ENCODE measurements around the gene NSG2.

DNA sequence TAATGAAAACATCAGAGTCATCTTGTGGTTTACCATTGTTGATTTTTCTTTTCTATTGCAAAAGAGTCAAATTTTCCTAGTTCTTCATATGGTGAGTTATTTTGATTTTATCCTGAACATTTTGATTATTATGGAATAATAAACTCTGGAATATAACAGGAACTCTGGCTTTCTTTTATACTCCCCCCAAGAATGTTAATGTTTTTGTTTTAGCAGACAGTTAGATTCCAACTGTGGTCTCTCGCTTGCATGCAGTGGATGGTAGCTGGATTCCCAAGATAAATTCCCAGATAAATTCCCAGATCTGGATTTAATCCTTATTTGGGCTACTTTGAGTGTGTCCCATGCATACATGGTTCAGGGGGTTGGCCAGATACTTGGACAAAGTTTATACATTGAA is 109.8 kb downstream of the NSG2 start:
- TF ChIP-seq, protein P1, sequence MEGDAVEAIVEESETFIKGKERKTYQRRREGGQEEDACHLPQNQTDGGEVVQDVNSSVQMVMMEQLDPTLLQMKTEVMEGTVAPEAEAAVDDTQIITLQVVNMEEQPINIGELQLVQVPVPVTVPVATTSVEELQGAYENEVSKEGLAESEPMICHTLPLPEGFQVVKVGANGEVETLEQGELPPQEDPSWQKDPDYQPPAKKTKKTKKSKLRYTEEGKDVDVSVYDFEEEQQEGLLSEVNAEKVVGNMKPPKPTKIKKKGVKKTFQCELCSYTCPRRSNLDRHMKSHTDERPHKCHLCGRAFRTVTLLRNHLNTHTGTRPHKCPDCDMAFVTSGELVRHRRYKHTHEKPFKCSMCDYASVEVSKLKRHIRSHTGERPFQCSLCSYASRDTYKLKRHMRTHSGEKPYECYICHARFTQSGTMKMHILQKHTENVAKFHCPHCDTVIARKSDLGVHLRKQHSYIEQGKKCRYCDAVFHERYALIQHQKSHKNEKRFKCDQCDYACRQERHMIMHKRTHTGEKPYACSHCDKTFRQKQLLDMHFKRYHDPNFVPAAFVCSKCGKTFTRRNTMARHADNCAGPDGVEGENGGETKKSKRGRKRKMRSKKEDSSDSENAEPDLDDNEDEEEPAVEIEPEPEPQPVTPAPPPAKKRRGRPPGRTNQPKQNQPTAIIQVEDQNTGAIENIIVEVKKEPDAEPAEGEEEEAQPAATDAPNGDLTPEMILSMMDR (IDR thresholded peaks at IDR 0.05), result no peak
- no peak for TF ChIP-seq POLR2A (IDR thresholded peaks at IDR 0.05)
